ENCODE data around the gene CD44.

DNA sequence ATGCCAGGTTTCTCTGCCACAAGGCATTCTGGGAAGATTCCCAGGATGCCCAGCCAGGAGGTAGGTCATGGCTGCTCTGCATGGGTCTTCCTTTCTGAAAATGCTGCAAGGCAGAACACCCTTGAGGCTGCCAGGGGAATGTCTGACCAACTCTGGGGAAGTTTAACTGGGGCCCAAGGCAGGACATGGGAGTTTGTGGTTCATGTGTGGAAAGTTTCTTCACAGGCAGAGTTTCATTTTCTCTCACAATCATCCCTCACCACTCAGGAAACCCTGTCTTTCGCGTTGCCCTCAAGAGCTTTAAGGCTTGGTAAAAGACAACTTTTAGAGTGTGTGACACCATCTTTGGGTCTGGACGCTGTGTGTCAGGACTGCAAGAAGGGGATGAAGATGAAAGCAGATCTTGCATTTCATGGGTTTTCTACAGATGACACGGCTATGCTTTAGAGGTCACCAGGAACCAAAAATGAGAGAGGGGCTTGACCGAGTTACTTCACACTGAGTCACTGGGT is 133.5 kb downstream of the CD44 start:
- TF ChIP-seq, protein P1, sequence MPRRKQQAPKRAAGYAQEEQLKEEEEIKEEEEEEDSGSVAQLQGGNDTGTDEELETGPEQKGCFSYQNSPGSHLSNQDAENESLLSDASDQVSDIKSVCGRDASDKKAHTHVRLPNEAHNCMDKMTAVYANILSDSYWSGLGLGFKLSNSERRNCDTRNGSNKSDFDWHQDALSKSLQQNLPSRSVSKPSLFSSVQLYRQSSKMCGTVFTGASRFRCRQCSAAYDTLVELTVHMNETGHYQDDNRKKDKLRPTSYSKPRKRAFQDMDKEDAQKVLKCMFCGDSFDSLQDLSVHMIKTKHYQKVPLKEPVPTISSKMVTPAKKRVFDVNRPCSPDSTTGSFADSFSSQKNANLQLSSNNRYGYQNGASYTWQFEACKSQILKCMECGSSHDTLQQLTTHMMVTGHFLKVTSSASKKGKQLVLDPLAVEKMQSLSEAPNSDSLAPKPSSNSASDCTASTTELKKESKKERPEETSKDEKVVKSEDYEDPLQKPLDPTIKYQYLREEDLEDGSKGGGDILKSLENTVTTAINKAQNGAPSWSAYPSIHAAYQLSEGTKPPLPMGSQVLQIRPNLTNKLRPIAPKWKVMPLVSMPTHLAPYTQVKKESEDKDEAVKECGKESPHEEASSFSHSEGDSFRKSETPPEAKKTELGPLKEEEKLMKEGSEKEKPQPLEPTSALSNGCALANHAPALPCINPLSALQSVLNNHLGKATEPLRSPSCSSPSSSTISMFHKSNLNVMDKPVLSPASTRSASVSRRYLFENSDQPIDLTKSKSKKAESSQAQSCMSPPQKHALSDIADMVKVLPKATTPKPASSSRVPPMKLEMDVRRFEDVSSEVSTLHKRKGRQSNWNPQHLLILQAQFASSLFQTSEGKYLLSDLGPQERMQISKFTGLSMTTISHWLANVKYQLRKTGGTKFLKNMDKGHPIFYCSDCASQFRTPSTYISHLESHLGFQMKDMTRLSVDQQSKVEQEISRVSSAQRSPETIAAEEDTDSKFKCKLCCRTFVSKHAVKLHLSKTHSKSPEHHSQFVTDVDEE (CRISPR knock-in tag; IDR thresholded peaks at IDR 0.05): no peak
- TF ChIP-seq CSDC2 (CRISPR knock-in tag; IDR thresholded peaks at IDR 0.05) (no peak), ZNF565 (CRISPR knock-in tag; conservative IDR thresholded peaks at IDR 0.05; ENCODE audit: low read depth) (no peak), TCF4 (CRISPR knock-in tag; IDR thresholded peaks at IDR 0.05; ENCODE audit: borderline replicate concordance) (no peak), ESRRG (CRISPR knock-in tag; IDR thresholded peaks at IDR 0.05) (no peak), PPARA (CRISPR knock-in tag; IDR thresholded peaks at IDR 0.05; ENCODE audit: borderline replicate concordance) (no peak), ZFP30 (CRISPR knock-in tag; IDR thresholded peaks at IDR 0.05) (no peak), ZC3H10 (CRISPR knock-in tag; IDR thresholded peaks at IDR 0.05) (no peak)
- TF ChIP-seq, protein P2, sequence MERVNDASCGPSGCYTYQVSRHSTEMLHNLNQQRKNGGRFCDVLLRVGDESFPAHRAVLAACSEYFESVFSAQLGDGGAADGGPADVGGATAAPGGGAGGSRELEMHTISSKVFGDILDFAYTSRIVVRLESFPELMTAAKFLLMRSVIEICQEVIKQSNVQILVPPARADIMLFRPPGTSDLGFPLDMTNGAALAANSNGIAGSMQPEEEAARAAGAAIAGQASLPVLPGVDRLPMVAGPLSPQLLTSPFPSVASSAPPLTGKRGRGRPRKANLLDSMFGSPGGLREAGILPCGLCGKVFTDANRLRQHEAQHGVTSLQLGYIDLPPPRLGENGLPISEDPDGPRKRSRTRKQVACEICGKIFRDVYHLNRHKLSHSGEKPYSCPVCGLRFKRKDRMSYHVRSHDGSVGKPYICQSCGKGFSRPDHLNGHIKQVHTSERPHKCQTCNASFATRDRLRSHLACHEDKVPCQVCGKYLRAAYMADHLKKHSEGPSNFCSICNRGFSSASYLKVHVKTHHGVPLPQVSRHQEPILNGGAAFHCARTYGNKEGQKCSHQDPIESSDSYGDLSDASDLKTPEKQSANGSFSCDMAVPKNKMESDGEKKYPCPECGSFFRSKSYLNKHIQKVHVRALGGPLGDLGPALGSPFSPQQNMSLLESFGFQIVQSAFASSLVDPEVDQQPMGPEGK (CRISPR knock-in tag; IDR thresholded peaks at IDR 0.05; ENCODE audit: borderline replicate concordance): no peak
- TF ChIP-seq, protein P3, sequence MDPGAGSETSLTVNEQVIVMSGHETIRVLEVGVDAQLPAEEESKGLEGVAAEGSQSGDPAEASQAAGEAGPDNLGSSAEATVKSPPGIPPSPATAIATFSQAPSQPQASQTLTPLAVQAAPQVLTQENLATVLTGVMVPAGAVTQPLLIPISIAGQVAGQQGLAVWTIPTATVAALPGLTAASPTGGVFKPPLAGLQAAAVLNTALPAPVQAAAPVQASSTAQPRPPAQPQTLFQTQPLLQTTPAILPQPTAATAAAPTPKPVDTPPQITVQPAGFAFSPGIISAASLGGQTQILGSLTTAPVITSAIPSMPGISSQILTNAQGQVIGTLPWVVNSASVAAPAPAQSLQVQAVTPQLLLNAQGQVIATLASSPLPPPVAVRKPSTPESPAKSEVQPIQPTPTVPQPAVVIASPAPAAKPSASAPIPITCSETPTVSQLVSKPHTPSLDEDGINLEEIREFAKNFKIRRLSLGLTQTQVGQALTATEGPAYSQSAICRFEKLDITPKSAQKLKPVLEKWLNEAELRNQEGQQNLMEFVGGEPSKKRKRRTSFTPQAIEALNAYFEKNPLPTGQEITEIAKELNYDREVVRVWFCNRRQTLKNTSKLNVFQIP (CRISPR knock-in tag; IDR thresholded peaks at IDR 0.05; ENCODE audit: borderline replicate concordance, low read depth): no peak
